H1 (cell line): ENCODE results near the gene CLUH. TPM values are rescaled to one million over a fixed set of nuclear protein-coding genes. Genes with fewer than 3 reads are reported as not detected.
"Not testable (repeated sequence)": the region's sequence is repeated elsewhere in the genome, so short reads cannot be mapped to it uniquely, and the experiment has no call there.

Experiments
- CTCF ChIA-PET: fragments of 300-600 bp; sonication (Branson Sonifier 250); formaldehyde crosslinking; loops from one replicate; lab custom pipeline; 2021; ENCODE audit not compliant: partially characterized antibody; lab: Charles Lee
- POLR2A ChIA-PET: fragments of 300-600 bp; sonication (Branson Sonifier 250); formaldehyde crosslinking; loops from one replicate; lab custom pipeline; 2021; ENCODE audit warnings: inconsistent platforms; ENCODE audit not compliant: partially characterized antibody; lab: Charles Lee
- DNase-seq, 2 experiments: peaks; one replicate each; pipeline versions ENCODE4 v3.0.0 to v3.0.0-alpha.2; 2010 to 2022; ENCODE audit warnings: low spot score in 2 of 2, low read depth in 1 of 2, mixed read lengths in 1 of 2
- FAIRE-seq: peaks from 2 replicates; lab custom pipeline; 2011; peaks lifted over from hg19 to GRCh38; lab: Jason Lieb, UNC
- H2AFZ ChIP-seq: 2 replicates; pipeline ENCODE4 v1.8.1; 2012; ENCODE audit warnings: low read length, inconsistent platforms
- H2AK5ac ChIP-seq: 2 replicates; pipeline ENCODE4 v1.6.1; 2013; ENCODE audit warnings: low read depth, low read length
- H2BK120ac ChIP-seq: replicated peaks from 2 replicates; pipeline ENCODE3; 2013; ENCODE audit warnings: low read depth, low read length, inconsistent platforms
- H2BK12ac ChIP-seq: 2 replicates; pipeline ENCODE4 v1.6.1; 2013; ENCODE audit warnings: low read depth, low read length
- H2BK15ac ChIP-seq: 2 replicates; pipeline ENCODE4 v1.6.1; 2013; ENCODE audit warnings: low read length
- H2BK20ac ChIP-seq: 2 replicates; pipeline ENCODE4 v1.6.1; 2013; ENCODE audit warnings: low read length
- H2BK5ac ChIP-seq: 2 replicates; pipeline ENCODE4 v1.6.1; 2013; ENCODE audit warnings: low read depth, low read length
- H3K14ac ChIP-seq: 2 replicates; pipeline ENCODE4 v1.6.1; 2013; ENCODE audit warnings: inconsistent platforms; ENCODE audit not compliant: insufficient read length
- H3K18ac ChIP-seq: 2 replicates; pipeline ENCODE4 v1.6.1; 2013; ENCODE audit warnings: low read length; ENCODE audit errors: extremely low read depth
- H3K23ac ChIP-seq: 2 replicates; pipeline ENCODE4 v1.6.1; 2013; ENCODE audit warnings: inconsistent platforms; ENCODE audit not compliant: insufficient read length
- H3K23me2 ChIP-seq: 2 replicates; pipeline ENCODE4 v1.6.1; 2013; ENCODE audit warnings: low read depth, low read length
- H3K27ac ChIP-seq: 2 replicates; pipeline ENCODE4 v1.6.1; 2011; ENCODE audit warnings: low read depth, low read length, inconsistent platforms
- H3K27me3 ChIP-seq, 4 experiments: replicated peaks in 1 of 4; 1 replicate in 1 of 4; 2 replicates in 3 of 4; pipeline versions ENCODE4 v1.6.1 to v1.8.1; 2011 to 2013; ENCODE audit warnings: low read length in 3 of 4, mild to moderate bottlenecking in 3 of 4, inconsistent platforms in 2 of 4, mixed read lengths in 2 of 4, moderate library complexity in 1 of 4; ENCODE audit not compliant: control insufficient read depth in 3 of 4, insufficient read depth in 3 of 4; ENCODE audit errors: extremely low read depth in 1 of 4
- H3K36me3 ChIP-seq, 4 experiments: 2 replicates each; pipeline versions ENCODE4 v1.6.1 to v1.8.1; 2011 to 2013; ENCODE audit warnings: mild to moderate bottlenecking in 4 of 4, low read length in 3 of 4, moderate library complexity in 2 of 4, control low read depth in 1 of 4, inconsistent platforms in 1 of 4; ENCODE audit not compliant: insufficient read depth in 4 of 4, control insufficient read depth in 2 of 4
- H3K4ac ChIP-seq: replicated peaks from 2 replicates; pipeline ENCODE3; 2013; ENCODE audit warnings: low read length, low read depth, mixed read lengths, inconsistent platforms; ENCODE audit not compliant: insufficient read length
- H3K4me1 ChIP-seq, 4 experiments: replicated peaks in 1 of 4; 1 replicate in 1 of 4; 2 replicates in 3 of 4; pipeline versions ENCODE4 v1.6.1 to v1.8.1; 2011 to 2013; ENCODE audit warnings: low read length in 3 of 4, inconsistent platforms in 2 of 4, mixed read lengths in 1 of 4; ENCODE audit not compliant: insufficient read depth in 4 of 4, control insufficient read depth in 3 of 4
- H3K4me2 ChIP-seq, 2 experiments: 2 replicates each; pipeline versions ENCODE4 v1.6.1 to v1.8.1; 2011 to 2013; ENCODE audit warnings: low read depth in 2 of 2, low read length in 2 of 2, control low read depth in 1 of 2, inconsistent platforms in 1 of 2, mild to moderate bottlenecking in 1 of 2; ENCODE audit not compliant: insufficient read depth in 1 of 2
- H3K4me3 ChIP-seq, 4 experiments: fragments of 200-600, 300-600 bp in 1 of 4; sonication (generic), shearing (Covaris generic), sonication (Bioruptor Twin) in 1 of 4; 2 replicates each; pipeline versions ENCODE4 v1.5.1 to v1.8.1; 2011 to 2016; ENCODE audit warnings: low read length in 4 of 4, low read depth in 3 of 4, control low read depth in 2 of 4, inconsistent platforms in 2 of 4, mild to moderate bottlenecking in 2 of 4, mixed read lengths in 1 of 4, moderate library complexity in 1 of 4; ENCODE audit not compliant: insufficient read depth in 2 of 4; ENCODE audit errors: extremely low read depth in 1 of 4
- H3K56ac ChIP-seq: replicated peaks from 2 replicates; pipeline ENCODE3; 2013; ENCODE audit warnings: low read depth, mild to moderate bottlenecking, mixed read lengths, low read length, inconsistent platforms; ENCODE audit not compliant: insufficient read length
- H3K79me1 ChIP-seq: 2 replicates; pipeline ENCODE4 v1.6.1; 2013; ENCODE audit warnings: low read depth, low read length, control low read depth
- H3K79me2 ChIP-seq, 2 experiments: 2 replicates each; pipeline versions ENCODE4 v1.6.1 to v1.8.1; 2012 to 2013; ENCODE audit warnings: low read length in 2 of 2, mild to moderate bottlenecking in 2 of 2, inconsistent platforms in 1 of 2; ENCODE audit not compliant: insufficient read depth in 2 of 2, control insufficient read depth in 1 of 2
- H3K9ac ChIP-seq, 4 experiments: replicated peaks in 1 of 4; 1 replicate in 1 of 4; 2 replicates in 3 of 4; pipeline versions ENCODE4 v1.6.1 to v1.8.1; 2011 to 2013; ENCODE audit warnings: low read depth in 3 of 4, low read length in 3 of 4, control low read depth in 2 of 4, mild to moderate bottlenecking in 2 of 4, moderate library complexity in 2 of 4, inconsistent platforms in 1 of 4; ENCODE audit errors: extremely low read depth in 1 of 4
- H3K9me3 ChIP-seq, 2 experiments: 2 replicates each; pipeline versions ENCODE4 v1.6.1 to v1.8.1; 2012 to 2013; ENCODE audit warnings: mild to moderate bottlenecking in 2 of 2, moderate library complexity in 2 of 2, control low read depth in 1 of 2, inconsistent platforms in 1 of 2, low read depth in 1 of 2, low read length in 1 of 2, mixed read lengths in 1 of 2; ENCODE audit not compliant: insufficient read depth in 2 of 2
- H4K20me1 ChIP-seq, 2 experiments: replicated peaks in 1 of 2; 2 replicates each; pipeline versions ENCODE3 to v1.8.1; 2011 to 2013; ENCODE audit warnings: inconsistent platforms in 2 of 2, low read length in 2 of 2, mild to moderate bottlenecking in 1 of 2; ENCODE audit not compliant: insufficient read depth in 2 of 2, control insufficient read depth in 1 of 2
- H4K5ac ChIP-seq: 2 replicates; pipeline ENCODE4 v1.6.1; 2013; ENCODE audit warnings: low read length, low read depth, mixed read lengths, inconsistent platforms; ENCODE audit not compliant: insufficient read length
- H4K8ac ChIP-seq: 2 replicates; pipeline ENCODE4 v1.8.0; 2013; ENCODE audit warnings: mild to moderate bottlenecking, moderate library complexity, low read length, inconsistent platforms; ENCODE audit not compliant: insufficient read depth; ENCODE audit errors: extremely low read depth
- H4K91ac ChIP-seq: replicated peaks from 2 replicates; pipeline ENCODE3; 2013; ENCODE audit warnings: low read length, mixed read lengths, inconsistent platforms; ENCODE audit not compliant: insufficient read length
- WGBS, 2 experiments: shearing (Covaris generic) in 1 of 2; methylation state at CpG; one replicate each; pipeline versions ENCODE4 v1.1.6 to v1.1.7; 2013 to 2015; ENCODE audit warnings: low lambda C conversion rate in 2 of 2, mixed read lengths in 2 of 2, inconsistent platforms in 1 of 2, low coverage in 1 of 2, missing lambda C conversion rate in 1 of 2; ENCODE audit not compliant: insufficient replicate concordance in 2 of 2, insufficient coverage in 1 of 2, insufficient read length in 1 of 2; ENCODE audit errors: extremely low coverage in 1 of 2, missing lambda C conversion rate in 1 of 2; 5-methylcytosine and 5-hydroxymethylcytosine counted together
- polyA plus RNA-seq, 7 experiments: library from polyadenylated mRNA; depleted of rRNA in 3 of 7; stranded (reverse) in 5 of 7; unstranded in 2 of 7; fragments of >200 nt in 5 of 7; fragments of 200-250 nt in 2 of 7; gene quantifications; 1 replicate in 5 of 7; 2 replicates in 1 of 7; 4 replicates in 1 of 7; pipeline versions ENCODE4 v1.2.1 to v1.2.3, GENCODE V29; 2011 to 2013; ENCODE audit warnings: missing spikeins in 2 of 7, mixed read lengths in 2 of 7
- total RNA-seq: library from RNA; stranded (reverse); fragmentation: NEBNext Ultra II Directional; extraction: Animal tissue kit (Norgen Biotek cat#: 25700); gene quantifications from 2 replicates; pipeline ENCODE4 v1.2.1, GENCODE V29; 2021

Gene CLUH
- total and polyA plus RNA-seq, 2 of the 8 experiments (the other 6 are each of a cell fraction or from before 2014, with no cell fraction given) = 33.6 to 98.6 TPM

- not testable (repeated sequence) for H2BK5ac ChIP-seq, H3K23ac ChIP-seq, DNase-seq, H3K4me1 ChIP-seq, H2BK120ac ChIP-seq, H3K4me3 ChIP-seq, H3K56ac ChIP-seq, H3K18ac ChIP-seq, H3K9me3 ChIP-seq, H4K91ac ChIP-seq, H3K9ac ChIP-seq, H3K27ac ChIP-seq, H2BK12ac ChIP-seq, H3K14ac ChIP-seq, H3K23me2 ChIP-seq, H2BK20ac ChIP-seq, H3K4ac ChIP-seq, H3K27me3 ChIP-seq, H4K5ac ChIP-seq, H2AFZ ChIP-seq, FAIRE-seq, H2AK5ac ChIP-seq, H3K79me1 ChIP-seq, H4K8ac ChIP-seq, H3K79me2 ChIP-seq, H2BK15ac ChIP-seq, H3K4me2 ChIP-seq
- 95% methylated on average over 18 of the region's 18 CpGs; no CpG with 5 or more reads in 1 of the 2 experiments for WGBS, 2 experiments
- POLR2A ChIA-PET = interaction anchor here (1.4 kb wide), 1 partner anchor 12 kb away, joined by 3 read pairs; no protein-coding TSS in a partner anchor
- CTCF ChIA-PET = interaction anchor here (0.7 to 1.2 kb wide), 3 partner anchors 10 to 14 kb away, joined by 3 read pairs; no protein-coding TSS in a partner anchor
- Histone ChIP-seq H4K20me1 (peaks cover 0 to 17% of the 10 kb centered on the region in 2 experiments), H3K36me3 (peaks cover 0 to 48% (median 21%) of the 10 kb centered on the region in 4 experiments)
Measured at GRCh38 chr17:2699216-2699805, 12.3 kb downstream of the CLUH start.
